Astrocyte (in vitro differentiated cells and primary cell): Measurements from ENCODE around the gene UTS2R. TPM values are rescaled to one million over a fixed set of nuclear protein-coding genes. Genes with fewer than 3 reads are reported as not detected.

ENCODE experiments used
- DNase-seq: peaks from one replicate; pipeline ENCODE4 v3.0.0-alpha.2; 2010; ENCODE audit warnings: low read depth
- FAIRE-seq: peaks from 2 replicates; lab custom pipeline; 2011; peaks lifted over from hg19 to GRCh38; lab: Jason Lieb, UNC
- H2AFZ ChIP-seq: 2 replicates; pipeline ENCODE4 v1.6.0; 2012; ENCODE audit warnings: low read depth, low read length, inconsistent platforms
- H3K27ac ChIP-seq: 2 replicates; pipeline ENCODE4 v1.5.1; 2011; ENCODE audit warnings: low read depth, low read length, inconsistent platforms
- H3K27me3 ChIP-seq: 2 replicates; pipeline ENCODE4 v1.6.0; 2011; ENCODE audit warnings: low read length, inconsistent platforms; ENCODE audit not compliant: insufficient read depth
- H3K36me3 ChIP-seq: 2 replicates; pipeline ENCODE4 v1.5.1; 2011; ENCODE audit warnings: low read length, inconsistent platforms; ENCODE audit not compliant: insufficient read depth
- H3K4me1 ChIP-seq: 2 replicates; pipeline ENCODE4 v1.5.1; 2011; ENCODE audit warnings: low read length, inconsistent platforms; ENCODE audit not compliant: insufficient read depth
- H3K4me2 ChIP-seq: 2 replicates; pipeline ENCODE4 v1.6.0; 2012; ENCODE audit warnings: low read length, inconsistent platforms
- H3K4me3 ChIP-seq: 2 replicates; pipeline ENCODE4 v1.5.1; 2011; ENCODE audit warnings: low read depth, mild to moderate bottlenecking, low read length, inconsistent platforms; ENCODE audit not compliant: insufficient read depth
- H3K79me2 ChIP-seq: 2 replicates; pipeline ENCODE4 v1.6.0; 2012; ENCODE audit warnings: mild to moderate bottlenecking, low read length, inconsistent platforms; ENCODE audit not compliant: insufficient read depth
- H3K9ac ChIP-seq: 2 replicates; pipeline ENCODE4 v1.6.0; 2012; ENCODE audit warnings: mild to moderate bottlenecking, low read length, inconsistent platforms
- H3K9me3 ChIP-seq: 2 replicates; pipeline ENCODE4 v1.5.1; 2012; ENCODE audit warnings: low read depth, mild to moderate bottlenecking, low read length, inconsistent platforms; ENCODE audit not compliant: insufficient read depth
- H4K20me1 ChIP-seq: 2 replicates; pipeline ENCODE4 v1.6.0; 2012; ENCODE audit warnings: low read length, inconsistent platforms; ENCODE audit not compliant: insufficient read depth
- H3K27ac Mint-ChIP-seq: one replicate; pipeline ENCODE4 v1.8.0; 2021; ENCODE audit warnings: mild to moderate bottlenecking, mixed read lengths; ENCODE audit not compliant: unreplicated experiment
- H3K27me3 Mint-ChIP-seq: one replicate; pipeline ENCODE4 v1.8.0; 2021; ENCODE audit warnings: low read depth, mixed read lengths; ENCODE audit not compliant: unreplicated experiment
- H3K36me3 Mint-ChIP-seq: one replicate; pipeline ENCODE4 v1.8.0; 2021; ENCODE audit warnings: low read depth, mixed read lengths; ENCODE audit not compliant: unreplicated experiment
- H3K4me1 Mint-ChIP-seq: one replicate; pipeline ENCODE4 v1.8.0; 2021; ENCODE audit warnings: low read depth, mixed read lengths; ENCODE audit not compliant: unreplicated experiment
- H3K4me3 Mint-ChIP-seq: one replicate; pipeline ENCODE4 v1.8.0; 2021; ENCODE audit warnings: mild to moderate bottlenecking, moderate library complexity, mixed read lengths; ENCODE audit not compliant: unreplicated experiment
- H3K9me3 Mint-ChIP-seq: one replicate; pipeline ENCODE4 v1.8.0; 2021; ENCODE audit warnings: mild to moderate bottlenecking, mixed read lengths; ENCODE audit not compliant: unreplicated experiment
- EZH2 ChIP-seq: IDR thresholded peaks from 2 replicates; pipeline ENCODE4 v1.6.1; 2012; ENCODE audit warnings: mild to moderate bottlenecking, low read length, inconsistent platforms; ENCODE audit not compliant: insufficient read depth
- total RNA-seq: library from RNA; stranded (reverse); gene quantifications from 2 replicates; pipeline ENCODE4 v1.2.1, GENCODE V29; 2021
- TF ChIP-seq, protein P1 (sequence below): IDR thresholded peaks from 2 replicates; pipeline ENCODE4 v1.5.1; 2011; ENCODE audit warnings: low read depth, mild to moderate bottlenecking, inconsistent platforms, low read length, moderate library complexity; ENCODE audit not compliant: insufficient read depth

UTS2R gene
- total RNA-seq, 1 donor from 2014 or later = not detected

DNA sequence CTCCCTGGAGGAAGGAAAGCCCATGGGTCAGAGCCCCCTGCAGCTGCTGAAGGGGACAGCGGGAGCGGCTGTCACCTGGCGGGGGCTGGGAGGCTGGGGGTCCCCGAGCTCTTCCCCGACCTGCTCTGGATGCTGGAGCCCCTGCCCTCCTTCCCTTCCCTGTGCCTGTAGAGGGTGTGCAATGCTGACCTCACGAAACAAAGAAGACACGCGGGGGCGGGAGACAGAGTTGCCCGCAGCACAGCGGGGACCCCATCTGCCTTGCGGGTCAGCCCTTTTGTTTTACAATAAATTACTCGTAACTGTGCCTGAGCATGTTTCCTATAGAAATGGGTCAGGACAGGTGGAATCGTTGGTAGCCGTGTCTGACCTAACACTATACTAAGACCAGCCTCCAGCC lies 44.3 kb upstream of the UTS2R start:
- peaks cover 39% of the 10 kb centered on the region for H3K27me3 Mint-ChIP-seq
- no peak for FAIRE-seq

DNA sequence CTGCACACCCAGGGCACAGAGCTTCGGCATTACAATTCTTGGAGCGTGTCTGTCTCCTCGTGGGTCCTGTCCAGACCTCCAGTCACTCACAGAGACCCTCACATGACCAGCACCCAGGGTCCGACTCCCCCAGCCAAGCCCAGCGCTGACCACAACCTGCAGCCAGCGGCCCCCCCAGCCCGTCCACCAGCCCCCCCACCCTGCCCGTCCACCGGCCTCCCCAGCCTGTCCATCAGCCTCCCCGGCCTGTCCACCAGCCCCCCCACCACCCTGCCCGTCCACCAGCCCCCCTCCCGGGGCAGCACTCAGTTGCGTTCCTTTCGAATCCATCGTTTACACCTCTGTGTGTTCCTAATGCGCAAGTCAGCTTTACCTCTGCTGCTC lies 43.8 kb upstream of the UTS2R start:
- no peaks in the 10 kb centered on the region for H3K79me2 ChIP-seq
- H2AFZ ChIP-seq = no peak overlapping the region
- Mint-ChIP-seq H3K36me3 (no peaks in the 10 kb centered on the region), H3K4me3 (no peak overlapping the region), H3K9me3 (no peaks in the 10 kb centered on the region), H3K27ac (no peak overlapping the region), H3K4me1 (peaks cover 4% of the 10 kb centered on the region), H3K27me3 (peaks cover 40% of the 10 kb centered on the region)
- no peak overlapping the region for H3K27ac ChIP-seq
- peaks cover 6% of the 10 kb centered on the region for H4K20me1 ChIP-seq
- H3K4me3 ChIP-seq = no peak overlapping the region
- DNase-seq (no peak), FAIRE-seq (no peak)
- peaks cover 14% of the 10 kb centered on the region for H3K4me1 ChIP-seq
- H3K9me3 ChIP-seq = no peaks in the 10 kb centered on the region
- TF ChIP-seq, protein P1, sequence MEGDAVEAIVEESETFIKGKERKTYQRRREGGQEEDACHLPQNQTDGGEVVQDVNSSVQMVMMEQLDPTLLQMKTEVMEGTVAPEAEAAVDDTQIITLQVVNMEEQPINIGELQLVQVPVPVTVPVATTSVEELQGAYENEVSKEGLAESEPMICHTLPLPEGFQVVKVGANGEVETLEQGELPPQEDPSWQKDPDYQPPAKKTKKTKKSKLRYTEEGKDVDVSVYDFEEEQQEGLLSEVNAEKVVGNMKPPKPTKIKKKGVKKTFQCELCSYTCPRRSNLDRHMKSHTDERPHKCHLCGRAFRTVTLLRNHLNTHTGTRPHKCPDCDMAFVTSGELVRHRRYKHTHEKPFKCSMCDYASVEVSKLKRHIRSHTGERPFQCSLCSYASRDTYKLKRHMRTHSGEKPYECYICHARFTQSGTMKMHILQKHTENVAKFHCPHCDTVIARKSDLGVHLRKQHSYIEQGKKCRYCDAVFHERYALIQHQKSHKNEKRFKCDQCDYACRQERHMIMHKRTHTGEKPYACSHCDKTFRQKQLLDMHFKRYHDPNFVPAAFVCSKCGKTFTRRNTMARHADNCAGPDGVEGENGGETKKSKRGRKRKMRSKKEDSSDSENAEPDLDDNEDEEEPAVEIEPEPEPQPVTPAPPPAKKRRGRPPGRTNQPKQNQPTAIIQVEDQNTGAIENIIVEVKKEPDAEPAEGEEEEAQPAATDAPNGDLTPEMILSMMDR = no peak
- no peak for TF ChIP-seq EZH2
- no peaks in the 10 kb centered on the region for H3K36me3 ChIP-seq
- no peak overlapping the region for H3K9ac ChIP-seq
- peaks cover 21% of the 10 kb centered on the region for H3K27me3 ChIP-seq
- H3K4me2 ChIP-seq = no peak overlapping the region

More for the DNA sequence above, 44.3 kb upstream of the UTS2R start:
- DNase-seq = no peak
- H2AFZ ChIP-seq = no peak overlapping the region
- no peaks in the 10 kb centered on the region for H3K36me3 Mint-ChIP-seq
- H3K4me1 Mint-ChIP-seq = peaks cover 4% of the 10 kb centered on the region
- no peaks in the 10 kb centered on the region for H3K36me3 ChIP-seq
- H3K27ac ChIP-seq = no peak overlapping the region
- H3K27me3 ChIP-seq = peaks cover 17% of the 10 kb centered on the region
- no peak overlapping the region for H3K4me3 Mint-ChIP-seq
- no peak overlapping the region for H3K9ac ChIP-seq
- no peaks in the 10 kb centered on the region for H3K79me2 ChIP-seq
- H3K9me3 Mint-ChIP-seq = no peaks in the 10 kb centered on the region
- H3K9me3 ChIP-seq = no peaks in the 10 kb centered on the region
- no peak overlapping the region for H3K27ac Mint-ChIP-seq
- H3K4me2 ChIP-seq = no peak overlapping the region
- H3K4me1 ChIP-seq = peaks cover 11% of the 10 kb centered on the region
- H3K4me3 ChIP-seq = no peak overlapping the region
- peaks cover 2% of the 10 kb centered on the region for H4K20me1 ChIP-seq
- TF ChIP-seq, protein P1 = no peak
- TF ChIP-seq EZH2 = no peak

DNA sequence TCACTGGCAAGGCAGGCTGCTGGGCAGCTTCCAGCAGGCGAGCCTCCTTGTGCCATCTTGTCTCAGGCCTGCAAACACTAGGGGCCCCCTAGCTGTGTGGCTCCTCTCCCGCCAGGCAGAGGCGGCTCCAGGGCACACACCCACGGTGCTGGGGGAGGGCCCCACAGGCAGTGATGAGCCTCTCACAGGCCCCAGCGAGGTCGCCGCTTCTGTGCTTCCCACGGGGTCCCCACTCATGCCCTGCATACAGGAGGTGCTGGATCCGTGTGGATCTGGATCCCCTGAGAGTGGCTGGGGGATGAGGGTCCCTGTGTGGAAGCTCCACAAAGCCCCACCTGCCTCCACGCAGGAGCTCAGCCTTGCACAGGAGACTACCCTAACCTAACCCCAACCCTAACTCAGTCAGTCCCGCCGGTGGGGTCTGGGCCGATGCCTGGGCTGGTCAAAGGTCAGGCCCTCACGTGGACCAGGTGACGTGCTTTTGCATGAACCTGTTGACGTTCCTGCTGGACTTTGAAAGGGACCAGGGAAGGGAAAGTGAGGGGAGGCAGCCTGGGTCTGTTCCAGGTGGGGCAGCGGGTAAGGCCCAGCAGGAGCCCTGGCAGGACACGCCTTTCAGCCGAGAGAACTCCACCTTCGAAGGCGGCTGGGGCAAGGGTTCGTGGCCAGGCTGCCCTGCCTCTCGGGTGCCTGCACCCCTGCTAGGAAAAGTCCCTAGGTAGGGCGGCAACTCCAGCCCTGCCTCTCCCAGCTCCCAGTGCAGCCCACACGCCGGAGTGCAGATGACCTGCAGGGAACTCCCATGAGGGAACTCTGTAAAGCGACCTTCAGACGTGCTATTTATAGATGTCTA lies 43.2 kb upstream of the UTS2R start:
- Histone ChIP-seq H3K4me3 (no peak overlapping the region), H3K79me2 (no peaks in the 10 kb centered on the region), H2AFZ (no peak overlapping the region), H3K4me2 (no peak overlapping the region), H3K4me1 (peaks cover 20% of the 10 kb centered on the region), H4K20me1 (peaks cover 6% of the 10 kb centered on the region), H3K36me3 (no peaks in the 10 kb centered on the region), H3K27ac (no peak overlapping the region), H3K9ac (no peak overlapping the region), H3K9me3 (no peaks in the 10 kb centered on the region), H3K27me3 (peaks cover 26% of the 10 kb centered on the region)
- TF ChIP-seq EZH2 = no peak
- TF ChIP-seq, protein P1 = no peak
- Mint-ChIP-seq H3K4me3 (no peak overlapping the region), H3K27me3 (peaks cover 43% of the 10 kb centered on the region), H3K4me1 (peaks cover 4% of the 10 kb centered on the region), H3K27ac (no peak overlapping the region), H3K9me3 (no peaks in the 10 kb centered on the region), H3K36me3 (no peaks in the 10 kb centered on the region)
- DNase-seq = no peak
- FAIRE-seq = no peak
